GM23338 (cell line): ENCODE data around the gene MC4R. TPM values are rescaled to one million over a fixed set of nuclear protein-coding genes. Genes with fewer than 3 reads are reported as not detected.

Experiments used
- ATAC-seq: fragments of 200-7000 bp; cut with Tn5 transposase; 3 replicates; pipeline ENCODE4 v1.9.1; 2020
- DNase-seq: peaks from one replicate; pipeline ENCODE4 v3.0.0-alpha.2; 2015; ENCODE audit warnings: low spot score
- H2AFZ ChIP-seq: fragments of 200-600 bp; sonication (generic); 2 replicates; pipeline ENCODE4 v1.8.0; 2016; ENCODE audit warnings: antibody characterized with exemption, mild to moderate bottlenecking, moderate library complexity
- H3F3A ChIP-seq: fragments of 200-600 bp; sonication (generic); replicated peaks from 2 replicates; pipeline ENCODE4 v1.8.0; 2017; ENCODE audit warnings: antibody characterized with exemption, mixed run types, low read depth
- H3K27ac ChIP-seq: fragments of 200-600 bp; sonication (generic); 2 replicates; pipeline ENCODE4 v1.6.1; 2016; ENCODE audit warnings: low read depth
- H3K27me3 ChIP-seq: fragments of 200-600 bp; sonication (generic); 2 replicates; pipeline ENCODE4 v1.8.0; 2016; ENCODE audit warnings: mild to moderate bottlenecking, mixed run types, moderate library complexity; ENCODE audit not compliant: insufficient read depth
- H3K36me3 ChIP-seq: fragments of 200-600 bp; sonication (generic); 2 replicates; pipeline ENCODE4 v1.8.0; 2016; ENCODE audit warnings: mild to moderate bottlenecking; ENCODE audit not compliant: insufficient read depth
- H3K4me1 ChIP-seq: fragments of 200-600 bp; sonication (generic); 2 replicates; pipeline ENCODE4 v1.8.0; 2016; ENCODE audit warnings: mild to moderate bottlenecking, moderate library complexity; ENCODE audit not compliant: insufficient read depth
- H3K4me2 ChIP-seq: fragments of 200-600 bp; sonication (generic); 2 replicates; pipeline ENCODE4 v1.7.1; 2017; ENCODE audit warnings: mixed run types
- H3K4me3 ChIP-seq: fragments of 200-600 bp; sonication (generic); 2 replicates; pipeline ENCODE4 v1.6.1; 2016; ENCODE audit warnings: mixed run types
- H3K79me2 ChIP-seq: fragments of 200-600 bp; sonication (generic); replicated peaks from 2 replicates; pipeline ENCODE4 v1.8.0; 2017; ENCODE audit warnings: mild to moderate bottlenecking; ENCODE audit not compliant: insufficient read depth
- H3K9me2 ChIP-seq: fragments of 200-600 bp; sonication (generic); 2 replicates; pipeline ENCODE4 v1.8.0; 2017; ENCODE audit not compliant: insufficient read depth
- H4K20me1 ChIP-seq: fragments of 200-600 bp; sonication (generic); replicated peaks from 2 replicates; pipeline ENCODE4 v1.8.0; 2017; ENCODE audit warnings: mild to moderate bottlenecking; ENCODE audit not compliant: insufficient read depth
- H3K27ac Mint-ChIP-seq: 2 replicates; pipeline ENCODE4 v1.8.0; 2020; ENCODE audit warnings: inconsistent platforms, mild to moderate bottlenecking, moderate library complexity, mixed read lengths
- H3K27me3 Mint-ChIP-seq: 3 replicates; pipeline ENCODE4 v1.8.0; 2022; ENCODE audit warnings: low read depth, mild to moderate bottlenecking, moderate library complexity, mixed read lengths, inconsistent platforms; ENCODE audit not compliant: insufficient read depth, poor library complexity
- H3K36me3 Mint-ChIP-seq: 3 replicates; pipeline ENCODE4 v1.8.0; 2021; ENCODE audit warnings: low read depth, mild to moderate bottlenecking, inconsistent platforms, moderate library complexity, mixed read lengths
- H3K4me1 Mint-ChIP-seq: 3 replicates; pipeline ENCODE4 v1.8.0; 2020; ENCODE audit warnings: mild to moderate bottlenecking, inconsistent platforms, mixed read lengths
- H3K4me3 Mint-ChIP-seq: 3 replicates; pipeline ENCODE4 v1.8.0; 2021; ENCODE audit warnings: moderate library complexity, mild to moderate bottlenecking, inconsistent platforms, mixed read lengths
- H3K9me3 Mint-ChIP-seq: 3 replicates; pipeline ENCODE4 v1.8.0; 2020; ENCODE audit warnings: moderate library complexity, mild to moderate bottlenecking, inconsistent platforms, mixed read lengths
- CREB1 ChIP-seq: fragments of 250-450 bp; sonication (Bioruptor Pico); IDR thresholded peaks from 2 replicates; pipeline ENCODE4 v1.5.0; 2020; ENCODE audit warnings: low read depth, mild to moderate bottlenecking, moderate library complexity
- ETS1 ChIP-seq: IDR thresholded peaks from 2 replicates; pipeline ENCODE4 v1.6.1; 2016; ENCODE audit warnings: antibody characterized with exemption
- EZH2phosphoT487 ChIP-seq: fragments of 200-600 bp; sonication (generic); IDR thresholded peaks from one replicate; pipeline ENCODE4 v1.8.1; 2018; ENCODE audit warnings: antibody characterized with exemption; ENCODE audit not compliant: unreplicated experiment
- NANOG ChIP-seq: IDR thresholded peaks from 2 replicates; pipeline ENCODE4 v1.6.1; 2016; ENCODE audit warnings: antibody characterized with exemption, borderline replicate concordance
- POLR2AphosphoS5 ChIP-seq: IDR thresholded peaks from 2 replicates; pipeline ENCODE4 v1.6.1; 2016; ENCODE audit warnings: antibody characterized with exemption, low read depth
- STAT1 ChIP-seq: IDR thresholded peaks from one replicate; pipeline ENCODE4 v1.6.1; 2016; ENCODE audit warnings: antibody characterized with exemption; ENCODE audit not compliant: unreplicated experiment
- ZNF114 ChIP-seq: fragments of 250-450 bp; sonication (Bioruptor Pico); IDR thresholded peaks from 2 replicates; pipeline ENCODE4 v1.5.0; 2020; ENCODE audit warnings: mild to moderate bottlenecking, moderate library complexity
- ZNF331 ChIP-seq: fragments of 250-450 bp; sonication (Bioruptor Pico); IDR thresholded peaks from 2 replicates; pipeline ENCODE4 v1.5.0; 2020; ENCODE audit warnings: low read depth, mild to moderate bottlenecking, moderate library complexity
- ZNF462 ChIP-seq: fragments of 250-450 bp; sonication (Bioruptor Pico); IDR thresholded peaks from 2 replicates; pipeline ENCODE4 v1.5.0; 2020; ENCODE audit warnings: mild to moderate bottlenecking, moderate library complexity
- polyA plus RNA-seq: library from polyadenylated mRNA; unstranded; fragments of >200 nt; fragmentation: Nextera tagmentation; extraction: Ambion mirVana; gene quantifications from 2 replicates; pipeline ENCODE4 v1.2.1, GENCODE V29; 2016
- total RNA-seq: library from RNA; depleted of rRNA; stranded (reverse); fragments of >200 nt; shearing (Covaris generic); gene quantifications from 2 replicates; pipeline ENCODE4 v1.2.3, GENCODE V29; 2014
- TF ChIP-seq, protein P1 (sequence below), 2 experiments: fragments of 200-600 bp in 1 of 2; sonication (generic) in 1 of 2; conservative IDR thresholded peaks; 2 replicates each; pipeline versions ENCODE4 v1.5.1 to v1.6.1; 2016 to 2017; ENCODE audit warnings: antibody characterized with exemption in 2 of 2, low read depth in 2 of 2, mild to moderate bottlenecking in 2 of 2, moderate library complexity in 1 of 2

MC4R gene
- total and polyA plus RNA-seq, 2 experiments from 2014 or later: not detected

- Histone ChIP-seq H2AFZ (no peak overlapping the region), H4K20me1 (no peaks in the 10 kb centered on the region), H3K4me2 (no peak overlapping the region), H3K4me1 (no peaks in the 10 kb centered on the region), H3K27ac (no peak overlapping the region), H3K4me3 (no peak overlapping the region), H3K9me2 (no peaks in the 10 kb centered on the region), H3F3A (no peaks in the 10 kb centered on the region), H3K79me2 (no peaks in the 10 kb centered on the region), H3K27me3 (no peaks in the 10 kb centered on the region), H3K36me3 (no peaks in the 10 kb centered on the region)
- no peaks in the 10 kb centered on the region for H3K9me3 Mint-ChIP-seq
- H3K4me1 Mint-ChIP-seq: no peaks in the 10 kb centered on the region
- no peaks in the 10 kb centered on the region for H3K36me3 Mint-ChIP-seq
- TF ChIP-seq ZNF462 (CRISPR knock-in tag) (no peak), POLR2AphosphoS5 (no peak), CREB1 (no peak), ETS1 (no peak), STAT1 (no peak), ZNF331 (CRISPR knock-in tag) (no peak), EZH2phosphoT487 (no peak), ZNF114 (CRISPR knock-in tag) (no peak), NANOG (no peak)
- TF ChIP-seq, protein P1, sequence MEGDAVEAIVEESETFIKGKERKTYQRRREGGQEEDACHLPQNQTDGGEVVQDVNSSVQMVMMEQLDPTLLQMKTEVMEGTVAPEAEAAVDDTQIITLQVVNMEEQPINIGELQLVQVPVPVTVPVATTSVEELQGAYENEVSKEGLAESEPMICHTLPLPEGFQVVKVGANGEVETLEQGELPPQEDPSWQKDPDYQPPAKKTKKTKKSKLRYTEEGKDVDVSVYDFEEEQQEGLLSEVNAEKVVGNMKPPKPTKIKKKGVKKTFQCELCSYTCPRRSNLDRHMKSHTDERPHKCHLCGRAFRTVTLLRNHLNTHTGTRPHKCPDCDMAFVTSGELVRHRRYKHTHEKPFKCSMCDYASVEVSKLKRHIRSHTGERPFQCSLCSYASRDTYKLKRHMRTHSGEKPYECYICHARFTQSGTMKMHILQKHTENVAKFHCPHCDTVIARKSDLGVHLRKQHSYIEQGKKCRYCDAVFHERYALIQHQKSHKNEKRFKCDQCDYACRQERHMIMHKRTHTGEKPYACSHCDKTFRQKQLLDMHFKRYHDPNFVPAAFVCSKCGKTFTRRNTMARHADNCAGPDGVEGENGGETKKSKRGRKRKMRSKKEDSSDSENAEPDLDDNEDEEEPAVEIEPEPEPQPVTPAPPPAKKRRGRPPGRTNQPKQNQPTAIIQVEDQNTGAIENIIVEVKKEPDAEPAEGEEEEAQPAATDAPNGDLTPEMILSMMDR (conservative IDR thresholded peaks at IDR 0.05; ENCODE audit: low read depth in 2 of 2): no peak
- DNase-seq: no peak
- no peak overlapping the region for H3K27ac Mint-ChIP-seq
- peaks cover 2% of the 10 kb centered on the region for H3K27me3 Mint-ChIP-seq
- no peak for ATAC-seq
- H3K4me3 Mint-ChIP-seq: no peak overlapping the region
These were observed 11.3 kb upstream of the MC4R start for GRCh38 chr18:60383893-60384292.
